Measurements from ENCODE around the gene PKIB. TPM values are rescaled to one million over a fixed set of nuclear protein-coding genes. Genes with fewer than 3 reads are reported as not detected.

The PKIB gene
- polyA plus RNA-seq, 2 of the 4 experiments (the other 2 are of a cell fraction) = 0.37 to 1.5 TPM

DNA sequence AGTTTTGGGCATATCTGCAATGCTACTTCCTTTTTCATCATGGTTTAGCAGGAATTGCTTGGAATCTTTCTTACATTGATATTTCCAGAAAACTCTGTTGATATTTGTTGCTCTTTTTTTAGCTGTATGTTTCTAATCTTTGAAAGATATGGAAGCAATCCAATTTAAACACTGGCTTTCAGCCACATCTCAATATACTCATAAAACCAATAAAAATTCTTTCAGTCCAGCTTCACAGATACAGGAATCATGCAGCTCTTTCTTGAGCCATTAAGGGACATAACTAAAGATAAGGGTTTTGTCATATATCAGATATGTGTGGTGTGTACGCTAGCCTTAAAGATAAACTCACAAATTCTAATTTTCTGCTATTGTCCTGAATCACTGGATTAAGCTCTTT, 47.4 kb downstream of the PKIB start (continued):
- no peak for TF ChIP-seq MYC (IDR thresholded peaks at IDR 0.05; ENCODE audit: borderline replicate concordance, low read length)
- TF ChIP-seq HOXB5 (CRISPR knock-in tag; IDR thresholded peaks at IDR 0.05) = no peak

DNA sequence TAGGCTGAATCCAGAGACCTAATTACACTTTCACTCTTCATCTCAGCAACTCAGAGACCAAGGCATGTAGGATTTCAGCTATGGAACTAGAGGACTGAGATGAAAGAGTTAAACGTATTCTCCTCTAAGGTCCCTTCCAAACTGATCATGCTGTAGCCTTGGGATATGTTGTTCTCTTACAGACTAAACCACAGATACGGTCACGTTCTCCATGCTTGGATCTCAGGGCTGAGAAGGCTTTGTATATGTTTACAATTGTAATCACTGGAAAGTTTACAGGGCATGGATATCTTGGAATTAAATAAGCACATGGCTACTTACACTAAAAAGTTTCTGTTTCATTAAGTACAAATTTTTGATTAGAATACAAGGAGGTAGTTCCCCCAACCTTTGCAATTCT, 50.1 kb downstream of the PKIB start:
- FAIRE-seq (no peak), DNase-seq (ENCODE audit: low read depth in 1 of 2, low spot score in 1 of 2) (no peak), ATAC-seq (no peak)
- ChIA-PET POLR2A (no interaction called here), CTCF (no interaction called here)
- TF ChIP-seq TFCP2L1 (CRISPR knock-in tag; IDR thresholded peaks at IDR 0.05) (no peak), ZC3H11A (IDR thresholded peaks at IDR 0.05) (no peak), RFX5 (IDR thresholded peaks at IDR 0.05) (no peak), NFE2L2 (conservative IDR thresholded peaks at IDR 0.05; ENCODE audit: low read length) (no peak), ZFP36 (IDR thresholded peaks at IDR 0.05; ENCODE audit: borderline replicate concordance, partially characterized antibody) (no peak)
- TF ChIP-seq, protein P1, sequence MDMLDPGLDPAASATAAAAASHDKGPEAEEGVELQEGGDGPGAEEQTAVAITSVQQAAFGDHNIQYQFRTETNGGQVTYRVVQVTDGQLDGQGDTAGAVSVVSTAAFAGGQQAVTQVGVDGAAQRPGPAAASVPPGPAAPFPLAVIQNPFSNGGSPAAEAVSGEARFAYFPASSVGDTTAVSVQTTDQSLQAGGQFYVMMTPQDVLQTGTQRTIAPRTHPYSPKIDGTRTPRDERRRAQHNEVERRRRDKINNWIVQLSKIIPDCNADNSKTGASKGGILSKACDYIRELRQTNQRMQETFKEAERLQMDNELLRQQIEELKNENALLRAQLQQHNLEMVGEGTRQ (IDR thresholded peaks at IDR 0.05) = no peak
- Histone ChIP-seq H3K4me1 (no peaks in the 10 kb centered on the region; the same call in 2 of the 3 replicates), H3K4me3 (no peak overlapping the region), H3K4me2 (no peak overlapping the region), H3K9me3 (no peaks in the 10 kb centered on the region), H3K27ac (no peak overlapping the region)
- 54% methylated on average over 3 of the region's 3 CpGs for WGBS (ENCODE audit: missing lambda C conversion rate)

- no peak for DNase-seq (ENCODE audit: low read depth in 1 of 2, low spot score in 1 of 2)
- no peak overlapping the region for H3K27ac ChIP-seq
- H3K4me2 ChIP-seq = no peak overlapping the region
- no peak overlapping the region for H3K4me3 ChIP-seq
- CTCF ChIA-PET = no interaction called here
- H3K4me1 ChIP-seq = no peaks in the 10 kb centered on the region
- no peak for FAIRE-seq
- no peak for TF ChIP-seq HEYL (CRISPR knock-in tag; IDR thresholded peaks at IDR 0.05)
- TF ChIP-seq CHD4 (IDR thresholded peaks at IDR 0.05; ENCODE audit: borderline replicate concordance) = no peak
- no peak for TF ChIP-seq BHLHE40 (IDR thresholded peaks at IDR 0.05; ENCODE audit: low read depth, low read length)
- TF ChIP-seq RARB (CRISPR knock-in tag; IDR thresholded peaks at IDR 0.05) = no peak
- no peak for TF ChIP-seq MAFK (IDR thresholded peaks at IDR 0.05; ENCODE audit: partially characterized antibody)
- no peak for TF ChIP-seq NPAS2 (CRISPR knock-in tag; IDR thresholded peaks at IDR 0.05; ENCODE audit: borderline replicate concordance)
- TF ChIP-seq ZSCAN20 (CRISPR knock-in tag; IDR thresholded peaks at IDR 0.05) = no peak
- TF ChIP-seq HOXB13 (CRISPR knock-in tag; IDR thresholded peaks at IDR 0.05; ENCODE audit: low read depth) = no peak
- no peak for TF ChIP-seq MAX (IDR thresholded peaks at IDR 0.05)
- TF ChIP-seq ESRRA (IDR thresholded peaks at IDR 0.05; ENCODE audit: borderline replicate concordance, low read length) = no peak
- TF ChIP-seq MAZ (IDR thresholded peaks at IDR 0.05; ENCODE audit: borderline replicate concordance, low read depth, low read length) = no peak
- TF ChIP-seq TP53 (CRISPR knock-in tag; IDR thresholded peaks at IDR 0.05) = no peak
- no peak for TF ChIP-seq SMC3 (IDR thresholded peaks at IDR 0.05)
- TF ChIP-seq CHD2 (IDR thresholded peaks at IDR 0.05; ENCODE audit: low read length, partially characterized antibody) = no peak
- POLR2A ChIA-PET = no interaction called here
- ATAC-seq = no peak
- no peaks in the 10 kb centered on the region for H3K9me3 ChIP-seq
These were observed 53.8 kb downstream of the PKIB start for GRCh38 chr6:122663981-122664380.

- ChIA-PET CTCF (interaction anchor here (1.8 kb wide), 1 partner anchor 174 kb away, joined by 5 read pairs; no protein-coding TSS in a partner anchor), POLR2A (no interaction called here)
- TF ChIP-seq PHF8 (IDR thresholded peaks at IDR 0.05; ENCODE audit: borderline replicate concordance, low read depth) = no peak
- TF ChIP-seq CBX8 (IDR thresholded peaks at IDR 0.05) = no peak
- TF ChIP-seq BCL3 (IDR thresholded peaks at IDR 0.05) = no peak
- Histone ChIP-seq H3K4me1 (no peaks in the 10 kb centered on the region), H3K27ac (no peak overlapping the region), H3K4me2 (no peak overlapping the region), H3K4me3 (no peak overlapping the region), H3K9me3 (no peaks in the 10 kb centered on the region)
- FAIRE-seq (no peak), DNase-seq (ENCODE audit: low read depth in 1 of 2, low spot score in 1 of 2) (no peak), ATAC-seq (no peak)
- 37% methylated on average over 4 of the region's 4 CpGs for WGBS (ENCODE audit: missing lambda C conversion rate)
These were observed 55.7 kb downstream of the PKIB start for GRCh38 chr6:122665929-122666328.

Measured in A549 (cell line).